ENCODE measurements around the gene PGBD1.
"Not testable (repeated sequence)": the region's sequence is repeated elsewhere in the genome, so short reads cannot be mapped to it uniquely, and the experiment has no call there.

The PGBD1 gene

DNA sequence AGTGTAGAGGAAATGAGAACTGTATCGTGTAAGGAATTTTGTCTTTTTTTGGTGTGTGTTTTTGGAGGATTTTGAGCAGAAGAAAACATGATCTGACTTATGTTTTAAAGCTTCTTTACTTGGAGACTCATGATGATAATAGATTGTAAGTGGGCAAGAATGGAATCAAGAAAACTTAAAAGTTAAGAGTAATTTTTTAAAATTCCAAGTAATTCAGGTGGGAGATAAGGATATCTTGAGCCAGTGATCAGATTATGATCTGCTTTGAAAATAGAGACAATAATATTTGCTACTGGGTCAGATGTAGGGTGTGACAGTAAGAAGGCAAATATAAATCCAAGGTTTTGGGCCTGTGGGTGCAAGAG is 13.7 kb upstream of the PGBD1 start:
- FAIRE-seq, result no peak

DNA sequence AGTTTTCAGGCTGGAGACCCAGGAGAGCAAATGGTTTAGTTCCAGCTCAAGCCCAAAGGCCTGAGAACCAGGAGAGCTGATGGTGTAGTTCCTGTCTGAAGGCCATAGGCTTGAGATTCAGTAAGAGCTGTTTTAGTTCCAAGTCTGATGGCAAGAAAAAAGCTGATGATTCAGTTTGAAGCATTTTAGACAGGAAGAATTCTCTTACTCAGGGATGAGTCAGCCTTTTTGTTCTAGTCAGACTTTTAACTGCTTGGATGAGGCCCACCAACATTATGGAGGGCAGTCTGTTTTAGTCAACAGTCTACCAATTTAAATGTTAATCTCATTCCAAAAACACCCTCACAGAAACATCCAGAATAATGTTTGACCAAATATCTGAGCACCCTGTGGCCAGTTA is 11.9 kb upstream of the PGBD1 start:
- FAIRE-seq, result no peak

DNA sequence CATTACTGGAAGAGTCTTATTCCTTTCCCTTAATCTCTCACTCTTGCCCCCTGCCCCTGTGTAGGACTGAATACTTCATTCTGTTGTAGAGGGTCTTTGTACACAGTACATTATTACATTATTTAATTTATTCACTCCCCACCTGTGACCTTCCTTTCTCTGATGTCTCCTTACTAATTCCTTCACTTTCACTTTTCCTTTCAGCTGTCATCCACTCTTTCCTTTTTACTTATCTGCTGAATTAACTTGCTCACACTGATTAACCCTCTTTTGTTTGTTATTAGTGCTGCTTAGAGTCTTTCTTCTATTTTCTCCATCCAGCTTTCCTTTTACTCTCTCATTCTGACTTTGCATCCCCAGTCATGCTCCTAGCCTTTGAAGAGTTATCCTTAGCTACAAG is 6.5 kb upstream of the PGBD1 start:
- no peak for FAIRE-seq

DNA sequence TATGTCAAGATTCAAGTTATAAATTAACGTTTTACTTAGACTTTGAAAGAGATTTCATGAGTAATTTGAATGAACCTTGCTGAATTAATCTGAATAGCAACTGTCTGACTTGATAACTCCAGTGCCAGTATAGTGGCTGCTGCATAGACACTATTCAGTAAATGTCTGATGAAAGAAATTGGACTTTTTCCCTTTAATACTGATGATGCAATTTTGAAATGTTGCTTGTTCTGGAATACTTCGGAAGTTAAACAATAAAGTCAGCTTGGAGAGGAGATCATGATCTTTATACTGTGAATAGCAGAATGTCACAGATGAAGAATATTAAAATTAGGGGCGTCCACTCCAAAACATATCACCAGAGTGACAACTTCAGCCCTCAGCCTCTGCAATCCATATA is 3.6 kb upstream of the PGBD1 start:
- FAIRE-seq, result no peak

DNA sequence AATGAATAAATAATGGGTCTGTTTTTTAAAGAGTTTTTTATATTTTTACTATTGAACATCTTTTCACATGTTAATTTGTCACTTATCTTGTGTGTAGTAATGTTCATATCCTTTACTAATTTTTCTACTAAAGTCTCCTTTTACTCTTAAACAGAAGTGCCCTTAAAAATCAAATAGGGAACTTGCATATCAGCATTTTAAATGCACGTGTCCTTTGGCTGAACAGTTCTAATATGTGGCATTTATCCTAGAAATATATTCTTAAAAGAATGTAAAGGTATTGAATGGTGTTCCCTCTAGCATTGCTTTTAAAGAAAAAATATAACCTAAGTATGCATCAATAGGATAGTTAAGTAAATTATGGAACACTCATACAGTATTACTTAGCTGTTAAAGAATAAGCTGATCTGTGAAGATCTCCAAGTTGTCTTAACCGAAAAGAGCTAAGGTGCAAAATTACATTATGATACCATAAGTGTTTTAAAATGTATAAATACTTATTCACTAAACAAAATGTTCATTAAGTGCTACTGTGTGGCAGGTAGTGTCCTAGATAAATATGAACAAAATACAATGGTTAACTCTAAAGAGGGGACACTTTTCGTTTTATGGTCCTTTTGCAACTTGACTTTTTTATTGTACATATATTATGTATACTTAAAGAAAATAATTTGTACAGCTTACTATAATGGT is 631 bp upstream of the PGBD1 start:
- no peak for FAIRE-seq

DNA sequence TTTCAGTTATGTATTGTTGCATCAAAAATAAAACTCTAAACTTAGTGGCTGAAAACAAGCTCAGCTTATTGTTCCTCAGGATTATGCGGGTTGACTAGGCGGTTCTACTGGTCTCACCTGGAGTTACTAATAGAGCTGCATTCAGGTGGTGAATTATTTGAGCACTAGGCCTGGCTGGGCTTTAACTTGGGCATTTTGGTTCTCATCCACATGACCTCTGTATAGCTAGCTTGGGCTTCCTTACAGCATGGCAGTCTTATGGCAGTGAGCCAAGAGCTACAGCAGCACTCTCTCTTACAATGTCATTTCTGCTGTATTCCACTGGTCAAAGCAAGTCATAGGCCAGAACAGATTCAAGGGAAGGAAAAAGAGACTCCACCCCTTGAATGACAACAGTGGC is 1.6 kb downstream of the PGBD1 start:
- no peak for FAIRE-seq

DNA sequence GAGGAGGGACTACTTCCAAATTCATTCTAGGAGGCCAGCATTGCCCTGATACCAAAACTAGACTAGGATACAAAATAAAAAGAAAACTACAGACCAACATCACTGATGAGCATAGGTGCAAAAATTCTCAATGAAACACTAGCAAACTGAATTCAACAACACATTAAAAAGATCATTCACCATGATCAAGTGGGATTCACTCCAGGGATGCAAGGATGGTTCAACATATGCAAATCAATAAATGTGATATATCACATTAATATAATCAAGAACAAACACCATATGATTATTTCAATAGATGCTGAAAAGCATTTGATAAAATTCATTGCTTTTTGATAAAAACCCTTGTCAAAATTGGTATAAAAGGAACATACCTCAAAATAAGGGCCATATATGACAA is 10.2 kb downstream of the PGBD1 start:
- FAIRE-seq, result no peak

DNA sequence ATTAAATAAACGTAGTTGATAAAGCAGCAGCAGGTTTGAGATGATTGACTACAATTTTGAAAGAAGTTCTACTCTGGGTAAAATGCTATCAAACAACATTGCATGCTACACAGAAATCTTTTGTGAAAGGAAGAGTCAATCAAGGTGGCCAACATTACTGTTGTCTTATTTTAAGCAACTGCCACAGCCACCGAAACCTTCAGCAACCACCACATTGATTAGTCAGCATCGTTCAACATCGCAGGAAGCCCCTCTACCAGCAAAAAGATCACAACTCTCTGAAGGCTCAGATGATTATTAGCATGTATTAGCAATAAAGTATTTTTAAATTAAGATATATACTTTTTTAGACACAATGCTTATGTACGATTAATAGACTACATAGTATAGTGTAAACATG is 14.0 kb downstream of the PGBD1 start:
- FAIRE-seq, result no peak

DNA sequence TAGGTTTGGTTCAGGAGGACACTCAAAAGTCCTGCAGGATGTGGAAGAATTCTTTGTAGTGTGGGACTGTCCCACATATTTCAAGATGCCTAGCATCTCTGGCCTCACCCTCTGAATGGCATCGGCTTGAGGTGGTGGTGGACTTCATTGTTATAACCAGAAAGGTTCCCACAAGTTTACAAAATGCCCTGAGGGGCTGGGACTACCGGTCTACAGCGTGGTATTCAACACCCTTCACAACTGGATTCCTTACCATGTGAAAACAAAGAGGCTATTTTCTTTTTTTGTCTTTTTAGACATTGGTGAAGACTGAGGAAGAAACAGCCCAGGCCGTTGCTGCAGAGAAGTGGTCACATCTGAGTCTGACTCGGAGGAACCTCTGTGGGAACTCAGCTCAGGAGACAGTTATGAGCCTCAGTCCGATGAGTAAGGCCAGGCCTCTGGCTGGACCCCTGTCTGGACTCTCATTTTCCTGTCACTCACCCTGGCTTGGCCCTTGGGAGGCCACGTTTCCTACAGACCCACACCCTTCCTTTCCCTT is 15.2 kb downstream of the PGBD1 start:
- no peak for FAIRE-seq

DNA sequence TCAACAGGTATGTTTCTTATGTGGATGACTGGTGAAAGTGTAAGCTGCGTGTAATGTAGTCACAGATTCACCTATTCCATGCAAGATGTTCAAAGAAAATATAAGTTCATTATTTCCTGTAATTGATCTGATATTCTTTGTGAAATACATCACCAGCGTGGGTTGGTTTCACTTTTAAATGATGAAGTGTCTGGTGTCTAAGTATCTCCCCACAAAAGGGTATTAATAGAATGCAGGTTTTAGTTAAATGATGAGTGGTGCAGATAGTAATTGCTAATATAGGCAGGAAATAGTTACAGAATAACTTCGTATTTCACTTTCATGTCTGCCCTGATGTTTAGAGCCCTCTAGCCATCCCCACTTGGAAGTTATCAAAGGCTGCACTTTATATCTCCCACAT is 22.2 kb downstream of the PGBD1 start:
- FAIRE-seq, result no peak

DNA sequence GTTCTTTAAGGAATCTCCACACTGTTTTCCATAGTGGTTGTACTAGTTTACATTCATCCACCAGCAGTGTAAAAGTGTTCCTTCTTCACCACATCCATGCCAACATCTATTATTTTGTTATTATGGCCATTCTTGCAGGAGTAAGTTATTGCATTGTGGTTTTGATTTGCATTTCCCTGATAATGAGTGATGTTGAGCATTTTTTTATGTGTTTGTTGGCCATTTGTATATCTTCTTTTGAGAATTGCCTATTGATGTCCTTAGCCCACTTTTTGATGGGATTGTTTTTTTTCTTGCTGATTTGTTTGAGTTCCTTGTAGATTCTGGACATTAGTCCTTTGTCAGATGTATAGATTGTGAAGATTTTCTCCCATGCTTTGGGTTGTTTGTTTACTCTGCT is 25.0 kb downstream of the PGBD1 start:
- not testable (repeated sequence) for FAIRE-seq

DNA sequence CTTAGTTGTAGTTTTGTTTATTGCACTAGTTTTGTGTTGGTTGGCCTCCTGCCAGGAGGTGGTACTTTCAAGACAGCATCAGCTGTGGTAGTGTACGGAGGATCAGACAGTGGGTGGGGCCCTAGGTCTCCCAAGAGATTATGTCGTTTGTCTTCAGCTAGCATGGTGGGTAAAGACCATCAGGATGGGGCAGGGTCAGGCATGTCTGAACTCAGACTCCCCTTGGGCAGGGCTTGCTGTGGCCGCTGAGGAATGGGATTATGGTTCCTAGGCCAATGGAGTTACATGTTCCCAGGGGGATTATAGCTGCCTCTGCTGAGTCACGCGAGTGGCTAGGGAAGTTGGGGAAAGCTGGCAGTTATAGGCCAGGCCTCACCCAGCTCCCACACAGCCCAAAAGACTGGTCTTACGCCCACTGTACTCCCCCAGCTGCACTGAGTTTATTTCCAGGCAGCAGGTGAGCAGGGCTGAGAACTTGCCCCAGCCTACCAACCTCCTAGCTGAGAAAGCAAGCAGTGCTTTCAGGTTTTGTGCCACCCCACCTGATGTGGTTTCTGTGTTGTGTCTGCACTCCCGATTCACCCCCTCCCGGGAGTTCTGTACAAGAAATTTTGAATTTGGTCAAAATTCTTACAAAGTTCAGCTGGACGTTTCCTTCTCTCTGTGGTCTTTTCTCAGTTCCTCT is 29.9 kb downstream of the PGBD1 start:
- no peak for FAIRE-seq

DNA sequence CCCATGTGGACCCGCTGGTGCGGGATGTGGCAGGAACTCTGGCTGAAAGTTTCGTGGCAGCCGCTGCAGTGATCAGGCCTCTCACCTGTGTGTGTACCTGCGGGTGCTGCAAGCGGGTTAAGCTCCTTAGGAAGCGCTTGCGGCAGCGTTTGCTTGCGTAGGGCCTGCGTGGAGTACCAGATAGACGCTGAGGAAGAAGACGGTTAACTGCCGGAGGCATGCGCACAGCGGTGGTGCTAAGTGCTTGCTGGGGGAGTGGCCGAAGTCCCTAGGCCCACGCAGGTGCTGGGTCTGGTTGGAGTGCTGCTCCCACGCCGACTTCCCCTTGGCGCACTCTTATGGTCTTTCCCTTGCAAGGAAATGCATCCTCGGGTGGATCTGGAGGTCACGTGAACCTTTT is 31.6 kb downstream of the PGBD1 start:
- FAIRE-seq, result no peak

DNA sequence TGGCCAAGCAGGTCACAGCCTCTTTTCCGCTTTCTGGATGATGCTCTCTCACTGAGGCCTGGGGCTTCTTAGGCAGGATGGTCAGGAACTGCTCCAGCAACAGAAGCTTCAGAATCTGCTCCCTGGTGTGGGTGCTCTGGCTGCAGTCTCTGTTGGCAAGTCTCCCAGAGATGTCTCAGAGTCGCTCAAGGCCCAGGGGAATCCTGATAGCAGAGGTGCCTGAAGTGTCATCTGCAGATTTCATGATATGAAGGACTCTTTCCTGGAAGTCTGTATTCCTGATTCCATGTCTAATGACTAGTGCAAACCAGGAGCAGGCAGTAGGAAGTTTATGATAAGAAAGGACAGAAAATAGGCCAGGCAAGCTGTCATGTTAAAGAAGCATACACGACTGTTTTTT is 34.3 kb downstream of the PGBD1 start:
- FAIRE-seq, result no peak

DNA sequence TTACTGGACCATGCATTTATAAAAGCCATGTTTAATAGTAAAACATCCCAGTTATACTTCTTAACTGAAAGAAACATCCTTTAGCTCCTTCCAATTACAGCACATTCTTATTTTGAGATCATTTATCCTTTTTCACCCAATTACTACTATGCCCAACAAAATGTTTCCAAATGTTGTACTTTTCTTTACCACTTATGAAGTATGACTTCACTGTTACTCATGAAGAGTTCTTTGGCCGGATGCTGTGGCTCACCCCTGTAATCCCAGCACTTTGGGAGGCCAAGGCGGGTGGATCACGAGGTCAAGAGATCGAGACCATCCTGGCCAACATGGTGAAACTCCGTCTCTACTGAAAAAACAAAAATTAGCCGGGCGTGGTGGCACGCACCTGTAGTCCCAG is 36.5 kb downstream of the PGBD1 start:
- FAIRE-seq, result not testable (repeated sequence)

DNA sequence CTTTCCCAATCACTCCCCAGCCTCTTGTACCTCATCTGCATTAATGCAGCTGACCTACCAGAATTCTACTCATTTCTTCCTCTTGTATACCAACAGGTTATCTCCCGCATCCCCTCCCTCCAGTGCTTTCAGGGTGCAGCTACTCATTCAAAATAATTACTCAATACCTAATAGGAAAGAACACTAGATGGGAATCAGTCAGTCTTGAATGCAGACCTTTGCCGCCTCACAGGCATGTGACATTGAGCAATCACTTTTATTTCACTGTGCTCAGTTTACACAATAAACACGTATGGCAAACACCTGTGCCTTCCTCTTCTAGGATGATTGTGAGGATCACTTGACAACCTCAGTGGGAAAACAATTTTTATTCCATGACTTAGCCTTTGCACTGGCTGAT is 41.3 kb downstream of the PGBD1 start:
- FAIRE-seq, result no peak

DNA sequence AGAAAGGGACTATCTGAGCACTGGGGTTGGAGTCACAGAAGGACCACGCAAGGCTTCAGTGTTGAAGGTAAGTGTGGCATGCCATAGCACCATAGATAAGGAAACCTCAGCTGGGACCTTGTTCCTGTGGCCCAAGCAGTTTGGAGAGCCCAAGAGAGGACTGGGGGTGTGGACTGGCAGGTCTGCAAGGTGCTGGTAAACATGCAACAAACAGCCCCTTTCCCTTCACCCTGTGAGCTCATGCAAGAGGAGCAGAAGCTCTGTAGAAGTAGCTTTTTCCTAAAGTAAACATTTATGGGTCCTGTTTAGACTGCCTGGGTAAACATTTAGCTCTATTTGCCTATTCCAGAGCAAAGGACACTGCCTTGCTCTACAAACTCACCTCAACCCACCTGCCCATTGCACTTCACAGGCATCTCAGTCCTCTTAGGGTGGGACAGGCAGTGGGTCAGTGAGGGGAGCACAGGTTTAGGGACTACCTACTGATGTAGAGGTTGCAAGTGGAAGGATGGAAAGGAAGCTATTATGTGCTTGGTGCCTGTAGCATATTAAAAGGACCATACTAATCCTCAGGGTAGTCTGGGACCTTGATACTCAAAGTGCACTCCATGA is 42.5 kb downstream of the PGBD1 start:
- FAIRE-seq, result no peak

DNA sequence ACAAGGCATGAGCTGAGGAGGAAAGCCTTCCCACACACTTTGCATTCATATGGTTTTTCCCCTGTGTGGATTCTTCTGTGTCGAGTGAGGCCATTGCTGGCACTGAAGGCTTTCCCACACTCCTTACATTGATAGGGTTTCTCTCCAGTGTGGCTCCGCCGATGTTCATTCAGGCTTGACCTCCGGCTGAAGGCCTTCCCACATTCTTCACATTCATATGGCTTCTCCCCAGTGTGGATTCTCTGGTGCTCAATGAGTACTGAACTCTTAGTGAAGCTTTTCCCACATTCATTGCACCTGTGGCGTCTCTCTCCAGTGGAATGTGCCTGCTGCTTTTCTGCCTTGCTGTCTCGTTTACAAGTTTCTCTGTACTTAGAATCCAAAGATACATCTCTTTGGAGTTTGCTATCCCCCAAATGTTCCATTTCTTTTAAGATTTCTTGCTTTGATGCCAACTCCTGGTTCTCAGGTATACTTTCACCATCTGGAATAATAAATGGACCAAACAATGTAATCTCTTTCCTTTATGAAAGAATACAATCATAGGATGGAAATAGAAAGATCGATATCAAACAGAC is 45.1 kb downstream of the PGBD1 start:
- no peak for FAIRE-seq

DNA sequence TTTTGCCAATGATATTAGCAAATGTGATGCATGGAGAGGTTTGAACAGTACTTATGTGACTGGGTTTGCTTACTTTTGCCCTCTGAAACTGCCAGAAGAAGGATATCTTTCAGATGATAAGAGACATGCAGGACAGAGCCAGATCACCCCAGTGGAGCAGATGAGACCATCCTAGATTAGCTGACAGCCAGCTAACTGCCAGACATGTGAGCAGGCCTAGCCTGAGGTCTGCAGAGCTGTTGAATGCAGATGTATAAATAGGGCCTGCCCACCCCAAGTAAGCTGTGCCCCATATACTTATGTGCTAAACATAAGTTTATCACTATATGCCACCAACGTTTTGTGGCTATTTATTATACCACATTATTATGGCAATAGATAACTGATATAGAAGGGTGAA is 48.7 kb downstream of the PGBD1 start:
- FAIRE-seq, result no peak

DNA sequence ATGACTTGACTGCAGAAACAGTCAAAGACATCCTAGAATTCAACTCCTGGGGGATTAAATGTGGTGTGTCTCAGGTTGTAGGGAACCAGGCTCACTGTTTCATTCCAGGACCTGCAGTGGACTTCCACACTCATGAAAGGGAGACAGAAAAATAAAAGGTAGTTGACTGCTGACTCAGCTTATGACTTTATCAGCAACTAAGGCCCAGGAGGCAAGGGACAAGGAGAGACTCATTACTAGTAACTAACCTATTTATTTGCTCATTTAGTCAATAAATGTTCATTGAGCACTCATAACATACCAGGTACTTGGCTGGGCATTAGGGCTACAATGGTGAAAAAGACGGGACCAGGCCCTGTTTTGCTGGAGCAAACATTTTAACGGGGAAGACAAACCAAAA is 51.7 kb downstream of the PGBD1 start:
- no peak for FAIRE-seq

DNA sequence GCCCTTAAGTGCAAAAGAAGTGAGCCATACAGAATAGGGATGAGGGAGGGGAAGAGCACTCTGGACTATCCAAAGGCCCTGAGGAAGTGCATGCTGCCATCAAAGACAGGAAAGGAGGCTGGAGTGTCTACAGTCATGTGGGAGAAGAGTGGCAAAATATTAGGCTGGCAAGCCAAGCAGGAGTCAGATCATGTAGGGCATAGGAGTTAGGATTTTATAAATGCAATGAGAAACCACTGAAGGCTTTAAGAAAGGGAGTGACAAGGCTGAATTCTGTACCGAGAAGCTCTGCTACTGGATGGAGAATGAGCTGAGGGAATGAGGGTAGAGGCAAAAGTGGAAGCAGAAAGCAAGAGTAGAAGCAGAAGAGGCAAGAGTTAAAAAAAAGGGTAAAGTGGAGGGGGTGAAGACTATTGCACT is 52.2 kb downstream of the PGBD1 start:
- FAIRE-seq, result no peak

DNA sequence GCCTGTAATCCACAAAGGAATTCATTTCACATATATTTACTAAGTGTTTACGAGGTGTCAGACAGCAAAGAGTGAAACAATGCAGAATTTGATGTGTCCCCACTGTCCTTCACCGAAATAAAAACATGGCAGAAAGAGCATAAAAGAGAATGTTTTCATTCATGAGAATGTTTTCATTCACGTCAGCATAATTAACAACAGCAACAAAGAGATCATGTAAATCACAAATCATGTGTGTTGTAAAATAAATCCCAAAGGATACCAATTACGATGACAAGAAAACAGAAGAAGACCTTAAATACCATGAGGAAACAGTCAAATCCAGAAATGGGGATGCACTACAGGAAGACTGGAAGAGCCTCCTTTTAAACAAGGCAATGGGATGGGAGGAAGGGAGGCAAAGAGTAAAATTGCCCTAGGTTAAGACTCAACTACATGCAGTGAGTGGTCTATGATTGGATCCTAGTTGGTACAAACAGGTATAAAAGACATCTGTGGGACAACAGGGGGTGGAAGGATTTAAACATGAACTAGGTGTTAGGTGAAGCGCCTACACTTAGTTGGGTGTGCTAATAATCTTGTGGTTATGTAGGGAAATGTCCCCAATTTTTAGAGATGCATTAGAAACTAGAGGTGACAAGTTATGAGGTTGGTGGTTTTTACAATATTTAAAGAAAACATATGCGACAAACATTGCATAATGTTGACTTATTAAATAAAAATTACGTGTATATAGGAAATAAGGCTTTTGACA is 53.1 kb downstream of the PGBD1 start:
- no peak for FAIRE-seq

DNA sequence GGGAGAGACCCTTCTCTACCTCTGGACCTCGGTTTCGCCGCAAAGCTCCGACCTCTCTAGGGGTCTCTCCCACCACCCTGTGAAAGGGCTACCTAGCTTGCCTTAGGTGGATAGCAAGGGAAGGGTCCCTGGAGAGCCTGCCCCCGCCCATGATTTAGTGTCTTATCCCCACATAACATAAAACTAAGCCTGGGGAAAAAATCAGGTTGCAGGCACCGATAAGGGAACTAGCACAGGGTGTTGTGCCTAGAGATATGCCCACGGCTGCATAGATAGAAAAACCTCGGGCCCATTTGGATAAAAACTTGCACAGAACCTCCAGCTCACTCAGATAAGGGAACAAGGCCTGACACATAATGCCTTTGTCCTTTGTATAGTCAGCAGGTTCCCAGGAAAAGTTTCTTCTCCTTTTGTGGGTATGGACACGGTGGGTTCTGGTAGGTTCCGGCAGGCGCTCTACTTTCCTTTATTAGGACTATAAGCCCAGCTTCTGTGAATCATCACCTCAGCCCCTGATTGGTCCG is 53.7 kb downstream of the PGBD1 start:
- FAIRE-seq, result no peak

All from endometrium (tissue), 2 donors.